Stimulated activated CD4-positive, alpha-beta T cell treated with anti-CD3 and anti-CD28 coated beads, TNF-alpha, amount 100 ng/mL, for 1 hour (primary cell): ENCODE results near the gene PTPRD.
"Not testable (repeated sequence)": the region's sequence is repeated elsewhere in the genome, so short reads cannot be mapped to it uniquely, and the experiment has no call there.

Experiments used
- DNase-seq, 3 donors: peaks; one replicate each; pipeline ENCODE4 v3.0.0-alpha.2; 2020; ENCODE audit warnings: low read depth in 3 of 3, low spot score in 1 of 3

Gene PTPRD

DNA sequence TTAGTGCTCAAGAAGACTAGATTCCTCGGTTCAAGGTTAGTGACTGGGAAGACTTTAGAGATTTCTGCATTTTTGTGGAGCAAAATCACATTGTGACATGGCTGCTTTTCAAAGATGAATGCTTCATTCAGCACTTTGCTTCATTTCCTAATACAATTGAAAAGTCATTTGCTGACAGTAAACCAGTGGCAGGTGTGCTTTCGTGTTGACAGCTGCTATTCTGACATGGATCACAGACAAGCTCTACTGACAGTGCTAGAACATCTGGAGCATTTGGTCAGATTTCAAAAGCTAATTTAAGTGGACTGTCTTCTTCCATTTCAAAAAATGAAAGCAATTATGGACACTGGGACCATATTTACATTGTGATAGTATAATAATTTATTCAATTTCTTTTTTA, 1060.1 kb downstream of the PTPRD start:
- DNase-seq: no peak

GRCh38 chr9:9538766-9539165, 1074.0 kb downstream of the PTPRD start:
- DNase-seq: no peak

- no peak for DNase-seq
Observed at GRCh38 chr9:9538356-9538755, 1074.4 kb downstream of the PTPRD start.

DNA sequence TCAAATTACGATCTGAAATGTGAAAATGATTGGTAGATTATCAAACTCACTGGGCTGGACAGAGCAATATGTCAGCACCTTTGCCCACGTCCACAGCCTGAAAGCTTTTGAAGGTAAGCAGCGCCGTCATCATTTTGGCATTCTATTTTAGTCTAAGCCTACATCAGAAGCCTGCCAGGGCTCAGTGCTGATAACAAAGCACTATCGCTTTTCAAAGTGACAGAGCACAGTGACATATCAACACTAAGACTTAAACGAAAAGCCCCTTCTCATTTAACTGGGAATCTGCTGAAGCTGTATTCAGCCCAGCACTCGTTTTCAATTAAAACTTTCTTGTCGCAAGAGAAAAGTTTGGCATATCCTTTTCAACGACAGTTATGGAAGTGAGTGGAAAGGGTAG, 1076.3 kb downstream of the PTPRD start:
- no peak for DNase-seq

GRCh38 chr9:9523476-9524139, 1089.2 kb downstream of the PTPRD start:
- DNase-seq: no peak

DNA sequence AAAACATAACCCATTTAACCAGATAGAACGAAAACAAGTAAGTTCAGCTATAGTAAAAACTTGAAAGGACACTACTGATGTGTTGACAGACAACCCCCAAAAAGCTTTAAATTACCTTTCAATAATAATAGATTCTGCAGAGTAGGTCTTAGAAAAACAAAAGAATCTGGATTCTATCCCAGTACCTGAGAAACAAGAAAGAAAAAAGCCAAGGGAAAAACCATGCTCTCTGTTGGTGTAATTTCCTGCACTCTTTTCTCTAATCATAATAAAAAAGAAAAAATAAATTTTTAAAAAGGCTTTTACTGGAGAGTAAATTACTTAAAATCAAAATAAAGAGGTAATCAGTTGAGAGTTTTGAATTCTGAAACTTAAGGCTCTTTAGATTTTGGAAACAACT, 1090.4 kb downstream of the PTPRD start:
- DNase-seq: no peak

GRCh38 chr9:9521033-9521779, 1091.6 kb downstream of the PTPRD start:
- no peak for DNase-seq

- DNase-seq: no peak
Observed at GRCh38 chr9:9504869-9505268, 1107.9 kb downstream of the PTPRD start.

DNA sequence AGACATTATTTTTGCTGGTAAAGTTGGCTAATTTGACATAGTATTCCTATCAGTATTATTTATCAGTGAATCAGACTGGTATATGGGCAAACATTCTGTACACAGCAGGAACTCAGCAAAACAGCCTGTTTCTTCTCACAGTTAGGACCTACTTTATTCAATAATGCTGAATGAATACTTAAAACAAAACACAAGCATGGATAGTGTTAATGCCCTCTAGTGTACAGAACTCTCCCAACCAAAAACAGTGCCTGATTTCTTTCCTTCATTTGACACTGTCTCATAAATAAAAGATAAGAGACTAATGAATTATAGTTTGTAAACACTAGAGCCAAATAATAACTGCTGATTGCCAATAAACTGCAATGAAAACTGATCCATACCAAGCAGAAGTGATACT, 1113.3 kb downstream of the PTPRD start:
- DNase-seq: no peak

GRCh38 chr9:9498846-9499245, 1114.0 kb downstream of the PTPRD start:
- no peak for DNase-seq

GRCh38 chr9:9498128-9498527, 1114.7 kb downstream of the PTPRD start:
- no peak for DNase-seq

DNA sequence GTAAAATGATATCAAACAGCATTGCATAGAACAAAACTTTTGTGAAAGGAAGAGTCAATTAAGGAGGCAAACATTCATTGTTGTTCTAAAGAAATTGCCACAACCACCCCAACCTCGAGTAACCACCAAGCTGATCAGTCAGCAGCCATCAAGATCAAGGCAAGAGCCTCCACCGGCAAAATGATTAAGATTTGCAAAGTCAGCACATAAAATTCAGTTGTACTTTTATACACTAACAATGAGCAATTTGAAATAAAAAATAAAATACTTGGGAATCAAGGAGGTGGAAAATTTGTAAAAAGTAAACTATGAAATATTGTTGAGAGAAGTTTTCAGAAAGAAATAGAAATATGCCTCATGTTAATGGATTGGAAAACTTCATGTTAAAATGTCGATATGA, 1118.5 kb downstream of the PTPRD start:
- DNase-seq: no peak

- no peak for DNase-seq
Observed at GRCh38 chr9:9492506-9492905, 1120.3 kb downstream of the PTPRD start.

DNA sequence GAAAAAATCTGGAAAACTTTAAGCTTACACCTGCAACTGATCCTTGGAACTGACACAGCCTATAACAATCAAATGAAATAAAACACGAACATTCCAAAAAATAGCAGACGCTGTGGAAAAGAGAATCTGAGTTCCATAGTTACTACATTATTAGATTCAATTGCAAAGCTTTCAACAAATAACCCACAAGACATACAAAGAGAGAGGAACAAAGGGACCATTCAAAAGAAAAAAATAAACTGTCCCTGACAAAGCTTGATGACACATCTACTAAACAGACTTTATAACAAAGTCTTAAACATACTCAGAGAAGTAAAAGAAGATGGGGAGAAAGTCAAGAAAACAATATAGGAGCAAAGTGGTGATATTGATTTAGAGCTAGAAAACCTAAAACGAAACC, 1123.6 kb downstream of the PTPRD start:
- no peak for DNase-seq

DNA sequence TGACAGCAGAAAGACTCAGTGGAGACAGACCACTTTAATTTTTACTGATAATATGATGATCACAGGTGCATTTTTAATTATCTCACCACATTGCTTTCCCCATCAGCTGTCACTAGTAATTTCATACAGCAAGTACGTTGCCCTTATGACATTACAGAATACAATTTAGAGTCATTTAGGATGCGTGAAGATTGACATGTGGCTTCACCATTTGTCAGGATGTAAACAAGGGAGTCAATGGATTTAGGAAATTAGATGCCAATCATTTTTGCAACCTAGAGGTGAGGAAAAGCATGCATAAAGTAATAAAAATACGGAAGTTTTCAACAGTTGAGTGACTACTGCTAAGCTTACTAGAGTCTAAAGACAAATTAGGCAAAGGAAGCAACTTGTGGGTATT, 1129.6 kb downstream of the PTPRD start:
- no peak for DNase-seq

- DNase-seq: no peak
Observed at GRCh38 chr9:9478741-9479140, 1134.1 kb downstream of the PTPRD start.

DNA sequence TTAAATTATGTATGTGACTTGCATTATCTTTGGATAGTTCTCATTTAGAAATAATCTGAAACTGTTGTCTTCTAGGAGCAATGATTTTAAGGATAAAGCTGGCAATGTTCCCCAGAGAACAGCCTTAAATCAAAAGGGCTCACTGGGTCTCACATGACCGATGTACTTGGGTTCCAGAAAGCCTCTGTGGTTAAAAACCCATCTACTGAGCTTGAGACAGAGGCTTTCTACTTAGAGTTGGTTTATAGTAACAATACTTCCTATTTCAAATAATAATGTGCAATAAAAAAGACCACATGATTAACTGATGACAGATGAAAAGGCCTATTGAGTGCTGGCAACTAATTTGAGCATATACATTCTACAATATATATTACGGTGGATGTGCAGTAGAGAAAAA, 1143.5 kb downstream of the PTPRD start:
- DNase-seq: no peak

DNA sequence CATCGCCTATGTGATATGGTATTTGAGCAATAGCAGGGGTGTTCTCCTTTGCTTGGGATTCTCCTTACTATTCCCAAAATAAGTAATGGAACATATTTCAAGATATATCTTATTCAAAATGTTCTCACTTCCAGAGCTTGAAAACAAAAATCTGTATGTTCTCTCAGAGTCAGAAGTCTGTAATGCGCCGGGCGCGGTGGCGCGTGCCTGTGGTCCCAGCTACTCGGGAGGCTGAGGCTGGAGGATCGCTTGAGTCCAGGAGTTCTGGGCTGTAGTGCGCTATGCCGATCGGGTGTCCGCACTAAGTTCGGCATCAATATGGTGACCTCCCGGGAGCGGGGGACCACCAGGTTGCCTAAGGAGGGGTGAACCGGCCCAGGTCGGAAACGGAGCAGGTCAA, 1170.9 kb downstream of the PTPRD start:
- DNase-seq: not testable (repeated sequence)

DNA sequence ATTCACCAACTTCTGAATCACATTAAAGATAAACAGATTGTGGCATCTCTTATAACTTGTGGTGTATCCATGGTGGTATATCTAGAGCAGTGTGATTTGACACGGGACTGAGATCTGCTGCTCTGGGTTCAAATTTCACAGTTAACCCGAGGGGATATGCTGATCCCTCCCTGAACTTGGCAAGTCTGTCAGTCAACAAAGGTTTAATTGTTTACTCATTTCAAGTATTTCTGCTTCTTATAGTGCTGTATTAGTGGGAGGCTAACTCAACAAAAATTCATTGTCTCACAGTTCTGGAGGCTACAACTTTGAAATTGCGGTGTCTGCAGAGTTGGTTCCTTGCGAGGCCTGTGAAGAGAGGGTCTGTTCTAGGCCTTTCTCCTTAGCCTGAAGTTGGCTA, 1175.2 kb downstream of the PTPRD start:
- DNase-seq: no peak

- DNase-seq: not testable (repeated sequence)
Observed at GRCh38 chr9:9426454-9426853, 1186.3 kb downstream of the PTPRD start.

DNA sequence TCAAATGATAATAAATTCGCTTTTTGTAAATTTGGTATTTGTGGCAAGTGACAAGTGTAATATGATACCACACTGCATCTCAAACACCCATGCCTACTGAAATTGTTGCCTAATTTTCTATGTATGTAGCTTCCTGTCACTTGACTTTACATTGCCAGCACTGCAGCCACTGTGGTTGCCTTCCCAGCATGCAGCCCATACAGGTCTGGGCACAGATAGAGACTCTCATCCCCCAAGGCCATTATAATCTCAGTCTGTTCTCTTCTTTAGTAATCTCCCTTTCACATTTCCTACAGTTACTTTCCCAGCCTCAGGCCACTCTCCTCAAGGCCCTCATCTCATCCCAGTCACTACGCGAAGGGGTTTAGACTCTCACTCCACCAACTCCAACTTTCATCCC, 1200.6 kb downstream of the PTPRD start:
- DNase-seq: no peak

- DNase-seq: no peak
Observed at GRCh38 chr9:9410736-9411135, 1202.1 kb downstream of the PTPRD start.

DNA sequence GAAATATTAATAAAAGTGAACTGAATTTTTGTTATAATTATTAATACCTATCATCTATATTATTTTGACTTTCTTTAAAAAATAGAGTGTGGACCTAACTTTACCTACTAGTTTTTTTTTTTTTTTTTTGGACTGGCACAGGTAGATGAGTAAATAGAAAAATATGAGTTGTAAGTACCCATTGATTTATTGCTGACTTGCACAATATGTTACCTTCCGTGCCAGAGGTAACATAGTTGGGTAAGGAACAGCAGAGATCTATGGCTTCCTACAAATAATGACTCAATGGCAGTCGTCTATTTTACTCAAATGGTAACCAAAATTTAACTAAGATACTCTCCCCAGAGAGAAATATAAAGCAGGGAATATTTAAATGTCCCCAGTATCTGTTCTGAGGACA, 1212.8 kb downstream of the PTPRD start:
- DNase-seq: no peak
